ENCODE data around the gene WARS2. TPM values are rescaled to one million over a fixed set of nuclear protein-coding genes. Genes with fewer than 3 reads are reported as not detected.

Gene WARS2
- total and polyA plus RNA-seq, 2 of the 8 experiments (the other 6 are each of a cell fraction or from before 2014, with no cell fraction given), result 4.3 to 12.9 TPM

DNA sequence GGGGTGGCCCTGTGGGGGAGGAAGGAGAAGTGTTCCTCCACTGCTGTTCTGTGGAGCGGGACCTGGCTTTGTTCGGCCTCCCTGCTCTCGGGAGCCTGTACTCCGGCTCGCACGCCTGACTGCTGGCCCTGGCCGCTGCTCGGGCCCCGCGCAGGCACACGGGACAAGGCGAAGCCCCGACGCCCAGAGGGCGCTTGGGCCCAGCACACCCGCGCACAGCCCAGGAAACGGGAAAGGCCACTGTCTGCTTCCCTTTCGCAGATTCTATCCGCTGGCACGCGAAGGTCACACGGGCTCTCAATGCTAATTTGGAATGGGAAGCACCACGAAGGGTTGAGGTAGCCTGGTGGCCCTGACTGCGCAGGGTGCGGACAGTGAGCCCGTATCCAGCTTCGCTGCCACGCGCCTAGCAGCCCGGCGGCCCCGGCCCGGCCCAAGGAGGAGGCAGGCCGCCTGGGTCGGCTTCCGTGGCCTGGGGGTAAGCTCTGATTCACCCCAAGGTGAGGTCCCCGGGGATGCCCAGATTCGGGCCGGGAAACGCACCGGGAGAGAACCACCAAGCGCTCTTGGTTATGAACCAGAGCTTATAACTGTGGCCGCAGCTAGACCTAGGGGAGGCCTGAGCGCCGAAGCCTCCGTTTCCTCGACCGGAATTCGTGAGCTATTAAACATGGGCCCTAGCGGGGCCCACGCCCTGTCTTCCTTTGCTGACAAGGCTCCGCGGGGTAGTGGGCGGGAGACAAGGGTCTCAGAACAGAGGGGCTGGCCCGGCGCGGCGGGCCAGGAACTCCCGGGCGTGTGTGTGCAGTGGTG is 132.6 kb downstream of the WARS2 start (continued):
- TF ChIP-seq KDM1A (IDR thresholded peaks at IDR 0.05; ENCODE audit: borderline replicate concordance, low read length) (no peak), MAX (IDR thresholded peaks at IDR 0.05) (peak; percentile 71), NRF1 (IDR thresholded peaks at IDR 0.05; ENCODE audit: low read depth, low read length) (no peak)

Data from H1 (cell line).